Activated CD4-positive, alpha-beta T cell treated with anti-CD3 and anti-CD28 coated beads for 4 hours (primary cell): ENCODE measurements around the gene IFT25.
"Not testable (repeated sequence)": the region's sequence is repeated elsewhere in the genome, so short reads cannot be mapped to it uniquely, and the experiment has no call there.

Experiments used
- DNase-seq, 2 donors: peaks; one replicate each; pipeline ENCODE4 v3.0.0-alpha.2; 2020

The IFT25 gene

GRCh38 chr1:53881853-53882252, 63.6 kb downstream of the IFT25 start:
- DNase-seq: not testable (repeated sequence)

- no peak for DNase-seq
Measured at GRCh38 chr1:53878492-53879105, 66.9 kb downstream of the IFT25 start.

GRCh38 chr1:53875150-53875549, 70.3 kb downstream of the IFT25 start:
- DNase-seq: not testable (repeated sequence)

GRCh38 chr1:53871773-53872484, 73.6 kb downstream of the IFT25 start:
- DNase-seq: no peak
